Adrenal gland (tissue), 5 donors: Measurements from ENCODE around the gene MXRA7.
"Not testable (repeated sequence)": the region's sequence is repeated elsewhere in the genome, so short reads cannot be mapped to it uniquely, and the experiment has no call there.

ENCODE experiments used
- CTCF ChIP-seq, 6 experiments: fragments of 450-650 bp in 4 of 6; fragments of 200-600 bp in 2 of 6; sonication (generic) in 1 of 6; IDR thresholded peaks; 1 replicate in 5 of 6; 2 replicates in 1 of 6; pipeline versions ENCODE4 v1.5.1 to v1.8.0; 2016 to 2021; ENCODE audit warnings: antibody characterized with exemption in 6 of 6, mild to moderate bottlenecking in 2 of 6, moderate library complexity in 1 of 6
- POLR2A ChIP-seq, 2 donors: fragments of 450-650 bp; IDR thresholded peaks; one replicate each; pipeline ENCODE4 v1.6.1; 2017; ENCODE audit warnings: antibody characterized with exemption in 2 of 2, mild to moderate bottlenecking in 2 of 2, moderate library complexity in 1 of 2
- donor health status: DM: no; HTN: no; CAD: no.

DNA sequence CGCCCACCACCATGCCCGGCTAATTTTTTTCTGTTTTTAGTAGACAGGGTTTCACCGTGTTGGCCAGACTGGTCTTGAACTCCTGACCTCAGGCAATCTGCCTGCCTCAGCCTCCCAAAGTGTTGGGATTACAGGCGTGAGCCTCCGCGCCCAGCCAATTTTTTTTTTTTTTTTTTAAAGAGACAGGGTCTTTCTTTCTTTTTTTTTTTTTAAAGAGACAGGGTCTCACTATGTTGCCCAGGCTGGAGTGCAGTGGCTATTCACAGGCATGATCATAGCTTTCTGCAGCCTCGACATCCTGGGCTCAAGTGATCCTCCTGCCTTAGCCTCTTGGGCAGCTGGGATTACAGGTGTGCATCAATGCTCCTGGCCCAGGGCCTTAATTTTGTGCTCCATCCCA is 1.6 kb upstream of the MXRA7 start:
- not testable (repeated sequence) for TF ChIP-seq CTCF, POLR2A (IDR thresholded peaks at IDR 0.05)
